A549 (cell line): ENCODE measurements around the gene ZNRF3.

Source experiments
- JUN ChIP-seq, 2 experiments: fragments of >200 bp; sonication (Bioruptor Twin); formaldehyde crosslinking; IDR thresholded peaks; 2 replicates in 1 of 2; 3 replicates in 1 of 2; pipeline ENCODE4 v1.6.1; 2016 to 2017
- KDM1A ChIP-seq: fragments of 200-600 bp; sonication (generic); IDR thresholded peaks from 2 replicates; pipeline ENCODE4 v1.6.1; 2016; ENCODE audit warnings: low read depth, mild to moderate bottlenecking
- NPAS2 ChIP-seq: fragments of 250-450 bp; sonication (Bioruptor Pico); IDR thresholded peaks from 2 replicates; pipeline ENCODE4 v1.8.0; 2022; ENCODE audit warnings: mild to moderate bottlenecking, moderate library complexity, borderline replicate concordance
- RFX5 ChIP-seq: fragments of 450-650 bp; IDR thresholded peaks from 2 replicates; pipeline ENCODE4 v1.7.1; 2014; ENCODE audit warnings: antibody characterized with exemption, mild to moderate bottlenecking, moderate library complexity
- SREBF2 ChIP-seq: fragments of 450-650 bp; IDR thresholded peaks from 2 replicates; pipeline ENCODE4 v1.6.1; 2014; ENCODE audit warnings: mild to moderate bottlenecking, moderate library complexity
- TF ChIP-seq, protein P1 (sequence below): fragments of >200 bp; sonication (Bioruptor Twin); formaldehyde crosslinking; IDR thresholded peaks from 3 replicates; pipeline ENCODE4 v1.5.1; 2016
- TF ChIP-seq, protein P2 (sequence below): IDR thresholded peaks from 2 replicates; pipeline ENCODE4 v1.6.1; 2012

DNA sequence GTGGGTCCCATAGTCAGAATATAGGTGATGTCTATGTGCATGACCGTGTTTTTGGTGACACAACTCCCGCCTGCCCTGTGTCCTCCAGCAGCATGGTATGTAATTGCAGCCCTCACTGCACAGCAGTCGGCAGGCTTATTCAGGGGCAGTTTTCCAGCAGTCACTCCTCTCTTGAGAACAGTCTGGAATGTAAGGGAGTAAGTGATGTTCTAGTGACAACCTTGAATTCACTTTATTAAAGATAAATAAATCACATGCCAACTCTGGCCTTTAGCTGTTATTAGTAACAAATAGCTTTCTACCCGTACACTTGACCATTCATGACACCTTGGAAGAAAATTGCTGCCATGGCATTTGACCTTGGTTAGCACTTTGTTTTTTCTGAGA is 27.9 kb downstream of the ZNRF3 start:
- TF ChIP-seq KDM1A (0 out of 2 replicates have a peak, but pooled peaks have one; percentile 9), JUN (IDR thresholded peaks at IDR 0.05) (no peak), SREBF2 (no peak), NPAS2 (no peak), RFX5 (no peak)
- TF ChIP-seq, protein P1, sequence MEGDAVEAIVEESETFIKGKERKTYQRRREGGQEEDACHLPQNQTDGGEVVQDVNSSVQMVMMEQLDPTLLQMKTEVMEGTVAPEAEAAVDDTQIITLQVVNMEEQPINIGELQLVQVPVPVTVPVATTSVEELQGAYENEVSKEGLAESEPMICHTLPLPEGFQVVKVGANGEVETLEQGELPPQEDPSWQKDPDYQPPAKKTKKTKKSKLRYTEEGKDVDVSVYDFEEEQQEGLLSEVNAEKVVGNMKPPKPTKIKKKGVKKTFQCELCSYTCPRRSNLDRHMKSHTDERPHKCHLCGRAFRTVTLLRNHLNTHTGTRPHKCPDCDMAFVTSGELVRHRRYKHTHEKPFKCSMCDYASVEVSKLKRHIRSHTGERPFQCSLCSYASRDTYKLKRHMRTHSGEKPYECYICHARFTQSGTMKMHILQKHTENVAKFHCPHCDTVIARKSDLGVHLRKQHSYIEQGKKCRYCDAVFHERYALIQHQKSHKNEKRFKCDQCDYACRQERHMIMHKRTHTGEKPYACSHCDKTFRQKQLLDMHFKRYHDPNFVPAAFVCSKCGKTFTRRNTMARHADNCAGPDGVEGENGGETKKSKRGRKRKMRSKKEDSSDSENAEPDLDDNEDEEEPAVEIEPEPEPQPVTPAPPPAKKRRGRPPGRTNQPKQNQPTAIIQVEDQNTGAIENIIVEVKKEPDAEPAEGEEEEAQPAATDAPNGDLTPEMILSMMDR = no peak
- TF ChIP-seq, protein P2, sequence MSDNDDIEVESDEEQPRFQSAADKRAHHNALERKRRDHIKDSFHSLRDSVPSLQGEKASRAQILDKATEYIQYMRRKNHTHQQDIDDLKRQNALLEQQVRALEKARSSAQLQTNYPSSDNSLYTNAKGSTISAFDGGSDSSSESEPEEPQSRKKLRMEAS = no peak
